KG1 (cell line): Measurements from ENCODE around the gene NOTCH1.
A peak's percentile ranks its signal among the peaks of the same experiment; 100 is the strongest.

ENCODE experiments used
- DNase-seq: peaks from one replicate; lab custom pipeline; 2025; lab: John Stamatoyannopoulos, UW

Gene NOTCH1

DNA sequence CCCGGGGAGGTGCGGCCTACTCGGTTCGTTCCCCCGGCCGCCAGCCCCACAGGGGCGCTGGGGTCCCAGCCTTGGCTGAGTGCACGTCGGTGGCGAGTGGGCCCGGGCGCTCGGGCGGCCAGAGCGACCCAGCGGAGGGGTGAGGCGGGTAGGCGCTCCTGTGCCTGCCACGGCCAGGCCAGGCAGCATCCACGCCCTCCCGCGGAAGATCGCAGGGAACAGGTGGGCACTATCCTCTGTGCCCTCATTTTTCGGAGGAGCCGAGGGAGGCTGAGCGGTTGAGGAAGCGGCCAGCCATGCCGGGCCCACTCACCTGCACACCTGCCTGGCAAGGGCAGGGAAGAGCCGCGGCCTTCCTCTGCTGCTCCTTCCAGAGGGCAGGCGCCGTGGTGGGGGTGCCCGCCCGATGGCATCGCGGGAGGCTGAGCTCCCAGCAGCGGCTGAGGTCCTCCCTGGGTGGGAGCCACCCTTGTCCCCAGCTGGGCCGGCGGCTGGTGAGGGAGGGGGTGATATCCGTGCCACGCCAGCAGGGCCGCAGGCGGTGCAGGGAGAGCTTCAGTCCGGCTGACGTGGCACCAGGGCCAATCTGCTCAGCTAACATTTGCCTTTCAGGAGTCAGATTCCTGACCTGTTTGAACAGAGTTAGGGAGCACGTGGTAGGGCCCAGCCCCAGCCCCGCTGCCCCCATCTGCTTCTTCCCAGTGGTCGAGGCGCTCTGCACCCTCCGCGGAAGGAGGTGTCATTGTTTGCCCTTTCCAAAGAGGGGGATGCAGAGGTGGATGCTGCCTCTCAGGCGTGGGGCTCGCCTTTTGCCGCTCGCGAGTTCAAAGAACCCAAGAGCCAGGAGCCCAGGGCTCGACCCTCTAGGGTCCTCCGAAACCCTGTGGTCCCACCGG, 61.4 kb downstream of the NOTCH1 start:
- DNase-seq = no peak

GRCh38 chr9:136483589-136484152, 62.2 kb downstream of the NOTCH1 start:
- DNase-seq = peak; percentile 84

- DNase-seq = peak; percentile 98
Observed at GRCh38 chr9:136482793-136483588, 62.9 kb downstream of the NOTCH1 start, which contains the start of gene SEC16A. TSS of gene SEC16A (minus strand) at chr9:136483040. CDS start at chr9:136477615, 5,425 bp downstream.

- no peak for DNase-seq
Observed at GRCh38 chr9:136482046-136482792, 63.6 kb downstream of the NOTCH1 start.

GRCh38 chr9:136481558-136481957, 64.3 kb downstream of the NOTCH1 start:
- DNase-seq = no peak

GRCh38 chr9:136476369-136477150, 69.3 kb downstream of the NOTCH1 start:
- DNase-seq = no peak

GRCh38 chr9:136474974-136475865, 70.6 kb downstream of the NOTCH1 start:
- no peak for DNase-seq

GRCh38 chr9:136474021-136474640, 71.7 kb downstream of the NOTCH1 start:
- DNase-seq = no peak

DNA sequence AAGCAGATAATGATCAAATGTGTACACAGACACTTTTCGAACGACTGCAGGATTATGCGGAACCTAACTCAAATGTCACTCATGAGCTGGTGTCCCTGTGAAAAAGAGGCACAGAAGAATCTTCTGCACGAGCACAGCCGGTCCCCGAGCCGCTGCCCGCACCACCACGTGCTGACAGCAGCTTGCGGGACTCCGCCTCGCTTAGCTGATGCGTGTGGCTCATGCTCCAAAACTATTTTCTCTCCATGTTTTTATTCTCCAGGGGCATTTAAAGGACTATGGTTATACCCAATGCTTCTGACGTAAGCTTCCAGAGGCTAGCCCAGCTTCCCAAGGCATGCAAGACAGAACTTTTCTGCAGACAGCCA, 72.5 kb downstream of the NOTCH1 start:
- DNase-seq = no peak

DNA sequence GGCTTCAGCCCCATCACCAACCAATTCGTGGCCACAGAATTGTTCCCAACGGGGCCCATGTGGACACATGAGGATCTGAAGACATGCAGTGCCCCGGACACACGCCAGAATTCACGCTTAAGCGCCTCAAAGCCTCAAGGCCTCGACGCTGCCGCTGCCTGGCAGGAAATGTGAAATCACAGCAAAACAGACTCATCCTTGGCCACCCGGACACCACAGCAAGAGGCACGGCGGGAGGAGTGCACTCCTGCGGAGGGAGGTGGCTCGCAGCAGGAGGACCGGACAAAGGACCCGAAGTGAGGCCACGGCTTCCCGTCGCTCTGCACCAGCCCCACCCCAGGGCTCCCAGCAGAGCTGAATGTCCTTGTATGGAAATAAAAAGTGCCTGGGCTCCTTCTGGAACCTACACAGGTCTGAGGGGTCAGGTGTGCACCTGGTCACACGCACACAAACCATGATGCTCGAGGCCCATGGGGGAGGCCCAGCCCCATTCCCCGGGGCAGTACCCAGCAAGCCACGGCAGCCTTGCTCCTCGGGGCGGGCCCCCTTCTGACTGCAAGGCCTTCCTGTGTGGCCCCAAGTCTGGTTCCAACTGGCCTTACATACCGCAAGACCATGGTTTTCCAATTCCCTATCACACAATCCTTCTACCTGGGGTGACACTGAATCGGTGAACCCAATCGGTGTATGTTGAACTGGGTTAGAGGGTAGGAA, 73.1 kb downstream of the NOTCH1 start:
- DNase-seq = no peak

GRCh38 chr9:136471802-136472487, 73.9 kb downstream of the NOTCH1 start:
- no peak for DNase-seq

- no peak for DNase-seq
Observed at GRCh38 chr9:136470792-136471469, 74.9 kb downstream of the NOTCH1 start.

GRCh38 chr9:136470356-136470755, 75.5 kb downstream of the NOTCH1 start:
- no peak for DNase-seq

DNA sequence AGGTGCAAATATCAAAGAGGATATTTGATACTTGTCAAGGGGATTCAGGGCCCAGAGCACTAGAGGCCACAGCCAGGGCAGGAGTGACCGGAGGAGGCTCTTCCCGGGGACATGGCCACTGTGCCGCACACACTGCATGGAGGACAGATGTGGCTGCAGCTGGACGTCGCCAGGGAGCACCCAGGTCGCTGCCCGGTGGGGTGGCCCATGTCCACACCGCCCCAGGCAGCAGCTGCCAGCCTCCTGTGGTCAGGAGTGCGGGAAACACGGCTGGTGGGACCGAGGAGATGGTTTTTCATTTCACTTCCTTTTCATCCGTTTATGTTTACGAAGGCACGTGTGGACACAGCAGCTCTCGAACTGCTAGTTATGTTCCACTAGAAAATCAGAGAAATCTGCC, 78.1 kb downstream of the NOTCH1 start:
- no peak for DNase-seq

- DNase-seq = no peak
Observed at GRCh38 chr9:136466155-136466541, 79.7 kb downstream of the NOTCH1 start.

DNA sequence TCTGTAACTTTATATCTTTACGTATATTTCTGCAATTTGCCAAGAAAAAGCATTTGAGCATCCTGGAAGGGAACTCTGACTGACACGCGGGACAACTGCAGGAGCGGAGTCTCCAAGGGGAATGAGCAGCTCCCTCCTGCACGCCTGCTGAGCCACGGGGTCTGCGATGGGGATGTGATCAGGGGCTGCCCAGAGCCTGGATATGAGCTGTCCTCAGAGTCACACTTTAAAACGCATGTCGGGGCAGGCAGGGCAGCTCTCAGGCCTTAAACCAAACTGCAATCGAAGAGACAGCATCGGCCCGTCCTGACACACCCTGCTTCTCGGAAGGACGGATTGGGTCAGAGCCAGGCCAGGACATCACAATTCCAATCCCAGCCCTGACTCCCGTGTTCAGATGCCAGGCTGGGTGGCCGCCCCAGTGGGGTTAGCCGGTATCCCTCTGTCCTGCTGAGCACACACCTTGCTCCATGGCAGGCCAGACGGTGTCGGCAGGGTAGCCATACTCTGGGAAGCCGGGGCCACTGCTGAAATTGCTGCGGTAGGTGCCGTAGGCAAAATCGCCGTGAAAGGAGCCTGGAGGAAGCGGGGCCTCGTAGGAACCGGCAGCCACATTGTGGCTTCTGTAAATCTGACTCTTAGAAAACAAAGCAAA, 80.2 kb downstream of the NOTCH1 start:
- no peak for DNase-seq

DNA sequence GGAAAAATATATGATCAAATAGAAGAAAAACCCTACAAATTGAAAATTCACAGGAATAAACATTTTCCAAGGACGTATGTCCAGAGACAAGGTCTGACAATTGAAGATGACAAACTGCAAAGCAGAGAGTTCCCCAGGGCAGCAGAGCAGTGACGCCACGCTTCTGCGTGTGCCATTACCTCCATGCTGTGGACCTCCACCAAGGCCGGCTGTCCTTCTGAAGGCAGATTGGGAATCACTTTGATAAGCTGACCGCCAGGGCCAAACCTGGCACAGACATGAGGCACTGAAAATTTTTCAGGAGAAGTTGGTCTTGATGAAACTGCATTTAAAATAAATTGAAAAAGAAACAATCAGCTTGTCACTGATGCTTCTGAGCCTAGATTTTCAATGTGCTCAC, 81.6 kb downstream of the NOTCH1 start:
- no peak for DNase-seq
